Measurements from ENCODE around the gene EPHA5.

GRCh38 chr4:65370709-65371108 is 299.6 kb downstream of the EPHA5 start:
- TF ChIP-seq CTCF (conservative IDR thresholded peaks at IDR 0.05; ENCODE audit: low read depth, low read length) (no peak), EZH2 (IDR thresholded peaks at IDR 0.05; ENCODE audit: low read length, unreplicated experiment) (no peak), EZH2phosphoT487 (IDR thresholded peaks at IDR 0.05; ENCODE audit: borderline replicate concordance, low read length) (no peak)

All from PC-3 (cell line).